ENCODE measurements around the gene RNU4-1.
A peak's percentile ranks its signal among the peaks of the same experiment; 100 is the strongest.
"Not testable (repeated sequence)": the region's sequence is repeated elsewhere in the genome, so short reads cannot be mapped to it uniquely, and the experiment has no call there.

The RNU4-1 gene

DNA sequence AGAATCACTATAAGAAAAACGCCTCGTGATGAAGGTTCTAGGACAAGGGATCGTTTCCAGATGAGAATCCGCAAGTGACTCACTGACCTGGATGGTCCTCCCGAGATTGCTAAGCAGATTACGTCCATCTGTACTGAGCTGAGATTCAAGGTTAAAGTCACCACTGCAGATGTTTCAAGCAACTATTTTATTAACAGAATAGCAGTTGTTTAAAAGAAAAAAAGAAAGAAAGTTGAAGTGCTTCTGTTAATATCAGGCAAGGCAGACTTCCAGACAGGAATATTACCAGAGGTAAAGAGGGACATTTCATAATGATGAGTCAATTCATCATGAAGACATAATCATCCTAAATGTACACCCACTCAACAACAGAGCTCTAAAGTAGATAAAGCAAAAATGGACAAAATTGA, 45.4 kb downstream of the RNU4-1 start:
- TF ChIP-seq ARNTL (CRISPR knock-in tag; IDR thresholded peaks at IDR 0.05; ENCODE audit: borderline replicate concordance, low read depth) = no peak
- TF ChIP-seq ESRRG (CRISPR knock-in tag; IDR thresholded peaks at IDR 0.05) = no peak
- no peak for TF ChIP-seq PPARA (CRISPR knock-in tag; IDR thresholded peaks at IDR 0.05; ENCODE audit: borderline replicate concordance)
- TF ChIP-seq RARB (CRISPR knock-in tag; IDR thresholded peaks at IDR 0.05) = no peak
- no peak for TF ChIP-seq TSHZ2 (CRISPR knock-in tag; IDR thresholded peaks at IDR 0.05)
- TF ChIP-seq ZNF8 (CRISPR knock-in tag; IDR thresholded peaks at IDR 0.05) = no peak
- no peak for TF ChIP-seq ZNF565 (CRISPR knock-in tag; conservative IDR thresholded peaks at IDR 0.05; ENCODE audit: low read depth)
- TF ChIP-seq, protein P1, sequence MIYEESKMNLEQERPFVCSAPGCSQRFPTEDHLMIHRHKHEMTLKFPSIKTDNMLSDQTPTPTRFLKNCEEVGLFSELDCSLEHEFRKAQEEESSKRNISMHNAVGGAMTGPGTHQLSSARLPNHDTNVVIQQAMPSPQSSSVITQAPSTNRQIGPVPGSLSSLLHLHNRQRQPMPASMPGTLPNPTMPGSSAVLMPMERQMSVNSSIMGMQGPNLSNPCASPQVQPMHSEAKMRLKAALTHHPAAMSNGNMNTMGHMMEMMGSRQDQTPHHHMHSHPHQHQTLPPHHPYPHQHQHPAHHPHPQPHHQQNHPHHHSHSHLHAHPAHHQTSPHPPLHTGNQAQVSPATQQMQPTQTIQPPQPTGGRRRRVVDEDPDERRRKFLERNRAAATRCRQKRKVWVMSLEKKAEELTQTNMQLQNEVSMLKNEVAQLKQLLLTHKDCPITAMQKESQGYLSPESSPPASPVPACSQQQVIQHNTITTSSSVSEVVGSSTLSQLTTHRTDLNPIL (CRISPR knock-in tag; IDR thresholded peaks at IDR 0.05; ENCODE audit: low read depth) = no peak
- no peak for TF ChIP-seq BACH2 (CRISPR knock-in tag; IDR thresholded peaks at IDR 0.05; ENCODE audit: borderline replicate concordance)
- TF ChIP-seq TOX (CRISPR knock-in tag; IDR thresholded peaks at IDR 0.05; ENCODE audit: borderline replicate concordance) = no peak
- no peak for TF ChIP-seq CSDC2 (CRISPR knock-in tag; IDR thresholded peaks at IDR 0.05)
- no peak for TF ChIP-seq ISL1 (CRISPR knock-in tag; IDR thresholded peaks at IDR 0.05)
- no peak for TF ChIP-seq ZFP3 (CRISPR knock-in tag; IDR thresholded peaks at IDR 0.05)
- no peak for TF ChIP-seq ZFP30 (CRISPR knock-in tag; IDR thresholded peaks at IDR 0.05)
- TF ChIP-seq CSRNP3 (CRISPR knock-in tag; IDR thresholded peaks at IDR 0.05) = no peak
- no peak for TF ChIP-seq GLIS3 (CRISPR knock-in tag; IDR thresholded peaks at IDR 0.05)
- ATAC-seq = peak; percentile 76

DNA sequence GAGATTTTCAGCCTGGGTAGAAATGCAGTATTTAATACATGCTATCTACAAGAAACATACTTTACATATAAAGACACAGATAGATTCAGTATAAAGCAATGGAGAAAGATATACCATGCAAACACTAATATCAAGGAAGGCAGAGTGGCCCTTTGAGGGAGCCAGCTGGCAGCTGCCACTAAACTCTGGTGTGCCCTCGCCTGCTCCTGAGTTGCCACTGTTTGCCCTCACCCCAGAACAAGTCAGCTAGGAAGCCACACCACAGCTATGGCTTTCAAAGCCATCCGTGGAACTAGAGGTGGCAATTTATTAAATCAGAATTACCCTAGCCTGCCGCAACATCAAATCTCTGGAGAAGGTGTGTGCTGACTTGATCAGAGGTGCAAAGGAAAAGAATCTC, 45.9 kb downstream of the RNU4-1 start:
- TF ChIP-seq PPARA (CRISPR knock-in tag; IDR thresholded peaks at IDR 0.05; ENCODE audit: borderline replicate concordance) = no peak
- no peak for TF ChIP-seq BACH2 (CRISPR knock-in tag; IDR thresholded peaks at IDR 0.05; ENCODE audit: borderline replicate concordance)
- TF ChIP-seq TCF4 (CRISPR knock-in tag; IDR thresholded peaks at IDR 0.05; ENCODE audit: borderline replicate concordance) = no peak
- TF ChIP-seq OSR1 (CRISPR knock-in tag; IDR thresholded peaks at IDR 0.05) = no peak
- no peak for TF ChIP-seq ARNTL (CRISPR knock-in tag; IDR thresholded peaks at IDR 0.05; ENCODE audit: borderline replicate concordance, low read depth)
- TF ChIP-seq GLIS3 (CRISPR knock-in tag; IDR thresholded peaks at IDR 0.05) = no peak
- TF ChIP-seq ZC3H10 (CRISPR knock-in tag; IDR thresholded peaks at IDR 0.05) = no peak
- no peak for TF ChIP-seq ZFP3 (CRISPR knock-in tag; IDR thresholded peaks at IDR 0.05)
- peak; percentile 40 for ATAC-seq

DNA sequence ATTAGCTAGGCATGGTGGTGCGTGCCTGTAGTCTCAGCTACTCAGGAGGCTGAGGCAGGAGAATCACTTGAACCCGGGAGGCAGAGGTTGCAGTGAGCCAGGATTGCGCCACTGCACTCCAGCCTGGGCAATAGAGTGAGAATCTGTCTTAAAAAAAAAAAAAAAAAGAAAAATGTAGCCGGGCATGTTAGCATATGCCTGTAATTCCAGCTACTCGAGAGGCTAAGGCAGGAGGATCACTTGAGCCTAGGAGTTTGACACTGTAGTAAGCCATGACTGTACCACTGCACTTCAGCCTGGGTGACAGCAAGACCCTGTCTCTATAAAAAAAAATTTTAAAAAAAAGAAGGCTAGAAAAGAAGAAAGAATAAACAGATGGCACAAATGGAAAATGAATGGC, 46.3 kb downstream of the RNU4-1 start:
- not testable (repeated sequence) for ATAC-seq

Data from SK-N-SH treated with all-trans-retinoic acid at 6 μM for 48 hours (cell line).